ENCODE results near the gene ZNF774. TPM values are rescaled to one million over a fixed set of nuclear protein-coding genes. Genes with fewer than 3 reads are reported as not detected.
A peak's percentile ranks its signal among the peaks of the same experiment; 100 is the strongest.

ZNF774 gene
- total and polyA plus RNA-seq, 2 of the 13 experiments (the other 11 are each of a cell fraction or from before 2014, with no cell fraction given) = 0.59 to 1.4 TPM

DNA sequence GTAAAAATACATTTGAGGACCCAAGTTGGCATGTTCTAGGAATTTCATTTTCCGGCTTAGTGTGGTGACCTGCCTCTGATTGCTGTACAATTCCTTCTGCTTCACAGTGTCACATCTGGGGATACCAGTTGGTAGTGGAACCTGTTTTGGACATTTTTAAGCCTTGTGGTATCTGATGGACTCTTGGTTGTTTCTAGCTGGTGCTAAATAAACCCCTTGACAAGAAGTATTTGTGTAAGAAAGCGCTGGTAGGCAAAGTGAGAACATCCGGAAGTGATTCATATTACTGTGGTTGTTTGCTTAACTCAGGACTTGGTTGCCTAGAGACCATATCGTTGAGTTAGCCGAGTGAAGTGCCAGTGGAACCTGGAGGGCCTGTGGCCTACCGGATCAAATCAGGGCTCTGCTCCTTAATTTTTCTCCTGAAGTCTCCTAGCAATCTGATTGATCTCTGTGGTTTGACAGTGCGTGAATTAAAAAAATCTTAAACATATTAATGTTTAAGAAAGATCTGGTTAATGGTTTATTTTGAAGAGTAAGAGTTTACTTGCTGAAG, 48.8 kb downstream of the ZNF774 start (continued):
- TF ChIP-seq, protein P1, sequence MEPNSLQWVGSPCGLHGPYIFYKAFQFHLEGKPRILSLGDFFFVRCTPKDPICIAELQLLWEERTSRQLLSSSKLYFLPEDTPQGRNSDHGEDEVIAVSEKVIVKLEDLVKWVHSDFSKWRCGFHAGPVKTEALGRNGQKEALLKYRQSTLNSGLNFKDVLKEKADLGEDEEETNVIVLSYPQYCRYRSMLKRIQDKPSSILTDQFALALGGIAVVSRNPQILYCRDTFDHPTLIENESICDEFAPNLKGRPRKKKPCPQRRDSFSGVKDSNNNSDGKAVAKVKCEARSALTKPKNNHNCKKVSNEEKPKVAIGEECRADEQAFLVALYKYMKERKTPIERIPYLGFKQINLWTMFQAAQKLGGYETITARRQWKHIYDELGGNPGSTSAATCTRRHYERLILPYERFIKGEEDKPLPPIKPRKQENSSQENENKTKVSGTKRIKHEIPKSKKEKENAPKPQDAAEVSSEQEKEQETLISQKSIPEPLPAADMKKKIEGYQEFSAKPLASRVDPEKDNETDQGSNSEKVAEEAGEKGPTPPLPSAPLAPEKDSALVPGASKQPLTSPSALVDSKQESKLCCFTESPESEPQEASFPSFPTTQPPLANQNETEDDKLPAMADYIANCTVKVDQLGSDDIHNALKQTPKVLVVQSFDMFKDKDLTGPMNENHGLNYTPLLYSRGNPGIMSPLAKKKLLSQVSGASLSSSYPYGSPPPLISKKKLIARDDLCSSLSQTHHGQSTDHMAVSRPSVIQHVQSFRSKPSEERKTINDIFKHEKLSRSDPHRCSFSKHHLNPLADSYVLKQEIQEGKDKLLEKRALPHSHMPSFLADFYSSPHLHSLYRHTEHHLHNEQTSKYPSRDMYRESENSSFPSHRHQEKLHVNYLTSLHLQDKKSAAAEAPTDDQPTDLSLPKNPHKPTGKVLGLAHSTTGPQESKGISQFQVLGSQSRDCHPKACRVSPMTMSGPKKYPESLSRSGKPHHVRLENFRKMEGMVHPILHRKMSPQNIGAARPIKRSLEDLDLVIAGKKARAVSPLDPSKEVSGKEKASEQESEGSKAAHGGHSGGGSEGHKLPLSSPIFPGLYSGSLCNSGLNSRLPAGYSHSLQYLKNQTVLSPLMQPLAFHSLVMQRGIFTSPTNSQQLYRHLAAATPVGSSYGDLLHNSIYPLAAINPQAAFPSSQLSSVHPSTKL (CRISPR knock-in tag; IDR thresholded peaks at IDR 0.05) = peak; percentile 71
- TF ChIP-seq ZNF180 (CRISPR knock-in tag; IDR thresholded peaks at IDR 0.05; ENCODE audit: borderline replicate concordance, low read depth) (no peak), ZNF777 (CRISPR knock-in tag; IDR thresholded peaks at IDR 0.05) (no peak), SRF (IDR thresholded peaks at IDR 0.05; ENCODE audit: low read depth, low read length) (no peak), SUZ12 (IDR thresholded peaks at IDR 0.05; ENCODE audit: low read depth, low read length) (no peak), HDAC2 (CRISPR knock-in tag; IDR thresholded peaks at IDR 0.05) (0 out of 2 replicates have a peak, but pooled peaks have one; percentile 25), SALL1 (CRISPR knock-in tag; IDR thresholded peaks at IDR 0.05) (peak; percentile 36; the same call in 1 of the 2 replicates), HES4 (CRISPR knock-in tag; IDR thresholded peaks at IDR 0.05; ENCODE audit: borderline replicate concordance) (no peak), CHD4 (IDR thresholded peaks at IDR 0.05; ENCODE audit: borderline replicate concordance, low read length) (peak; percentile 51; the same call in 1 of the 2 replicates), ARNT (IDR thresholded peaks at IDR 0.05) (no peak), ZMYM4 (CRISPR knock-in tag; IDR thresholded peaks at IDR 0.05) (0 out of 2 replicates have a peak, but pooled peaks have one; percentile 21), MIXL1 (CRISPR knock-in tag; IDR thresholded peaks at IDR 0.05) (no peak), PAX8 (CRISPR knock-in tag; IDR thresholded peaks at IDR 0.05; ENCODE audit: borderline replicate concordance) (no peak), ZNF839 (CRISPR knock-in tag; IDR thresholded peaks at IDR 0.05; ENCODE audit: borderline replicate concordance) (no peak)
- TF ChIP-seq, protein P2, sequence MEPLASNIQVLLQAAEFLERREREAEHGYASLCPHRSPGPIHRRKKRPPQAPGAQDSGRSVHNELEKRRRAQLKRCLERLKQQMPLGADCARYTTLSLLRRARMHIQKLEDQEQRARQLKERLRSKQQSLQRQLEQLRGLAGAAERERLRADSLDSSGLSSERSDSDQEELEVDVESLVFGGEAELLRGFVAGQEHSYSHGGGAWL (CRISPR knock-in tag; IDR thresholded peaks at IDR 0.05) = no peak
- TF ChIP-seq, protein P3, sequence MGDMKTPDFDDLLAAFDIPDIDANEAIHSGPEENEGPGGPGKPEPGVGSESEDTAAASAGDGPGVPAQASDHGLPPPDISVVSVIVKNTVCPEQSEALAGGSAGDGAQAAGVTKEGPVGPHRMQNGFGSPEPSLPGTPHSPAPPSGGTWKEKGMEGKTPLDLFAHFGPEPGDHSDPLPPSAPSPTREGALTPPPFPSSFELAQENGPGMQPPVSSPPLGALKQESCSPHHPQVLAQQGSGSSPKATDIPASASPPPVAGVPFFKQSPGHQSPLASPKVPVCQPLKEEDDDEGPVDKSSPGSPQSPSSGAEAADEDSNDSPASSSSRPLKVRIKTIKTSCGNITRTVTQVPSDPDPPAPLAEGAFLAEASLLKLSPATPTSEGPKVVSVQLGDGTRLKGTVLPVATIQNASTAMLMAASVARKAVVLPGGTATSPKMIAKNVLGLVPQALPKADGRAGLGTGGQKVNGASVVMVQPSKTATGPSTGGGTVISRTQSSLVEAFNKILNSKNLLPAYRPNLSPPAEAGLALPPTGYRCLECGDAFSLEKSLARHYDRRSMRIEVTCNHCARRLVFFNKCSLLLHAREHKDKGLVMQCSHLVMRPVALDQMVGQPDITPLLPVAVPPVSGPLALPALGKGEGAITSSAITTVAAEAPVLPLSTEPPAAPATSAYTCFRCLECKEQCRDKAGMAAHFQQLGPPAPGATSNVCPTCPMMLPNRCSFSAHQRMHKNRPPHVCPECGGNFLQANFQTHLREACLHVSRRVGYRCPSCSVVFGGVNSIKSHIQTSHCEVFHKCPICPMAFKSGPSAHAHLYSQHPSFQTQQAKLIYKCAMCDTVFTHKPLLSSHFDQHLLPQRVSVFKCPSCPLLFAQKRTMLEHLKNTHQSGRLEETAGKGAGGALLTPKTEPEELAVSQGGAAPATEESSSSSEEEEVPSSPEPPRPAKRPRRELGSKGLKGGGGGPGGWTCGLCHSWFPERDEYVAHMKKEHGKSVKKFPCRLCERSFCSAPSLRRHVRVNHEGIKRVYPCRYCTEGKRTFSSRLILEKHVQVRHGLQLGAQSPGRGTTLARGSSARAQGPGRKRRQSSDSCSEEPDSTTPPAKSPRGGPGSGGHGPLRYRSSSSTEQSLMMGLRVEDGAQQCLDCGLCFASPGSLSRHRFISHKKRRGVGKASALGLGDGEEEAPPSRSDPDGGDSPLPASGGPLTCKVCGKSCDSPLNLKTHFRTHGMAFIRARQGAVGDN (CRISPR knock-in tag; IDR thresholded peaks at IDR 0.05) = no peak
- TF ChIP-seq, protein P4, sequence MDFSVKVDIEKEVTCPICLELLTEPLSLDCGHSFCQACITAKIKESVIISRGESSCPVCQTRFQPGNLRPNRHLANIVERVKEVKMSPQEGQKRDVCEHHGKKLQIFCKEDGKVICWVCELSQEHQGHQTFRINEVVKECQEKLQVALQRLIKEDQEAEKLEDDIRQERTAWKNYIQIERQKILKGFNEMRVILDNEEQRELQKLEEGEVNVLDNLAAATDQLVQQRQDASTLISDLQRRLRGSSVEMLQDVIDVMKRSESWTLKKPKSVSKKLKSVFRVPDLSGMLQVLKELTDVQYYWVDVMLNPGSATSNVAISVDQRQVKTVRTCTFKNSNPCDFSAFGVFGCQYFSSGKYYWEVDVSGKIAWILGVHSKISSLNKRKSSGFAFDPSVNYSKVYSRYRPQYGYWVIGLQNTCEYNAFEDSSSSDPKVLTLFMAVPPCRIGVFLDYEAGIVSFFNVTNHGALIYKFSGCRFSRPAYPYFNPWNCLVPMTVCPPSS (IDR thresholded peaks at IDR 0.05) = no peak
- TF ChIP-seq, protein P5, sequence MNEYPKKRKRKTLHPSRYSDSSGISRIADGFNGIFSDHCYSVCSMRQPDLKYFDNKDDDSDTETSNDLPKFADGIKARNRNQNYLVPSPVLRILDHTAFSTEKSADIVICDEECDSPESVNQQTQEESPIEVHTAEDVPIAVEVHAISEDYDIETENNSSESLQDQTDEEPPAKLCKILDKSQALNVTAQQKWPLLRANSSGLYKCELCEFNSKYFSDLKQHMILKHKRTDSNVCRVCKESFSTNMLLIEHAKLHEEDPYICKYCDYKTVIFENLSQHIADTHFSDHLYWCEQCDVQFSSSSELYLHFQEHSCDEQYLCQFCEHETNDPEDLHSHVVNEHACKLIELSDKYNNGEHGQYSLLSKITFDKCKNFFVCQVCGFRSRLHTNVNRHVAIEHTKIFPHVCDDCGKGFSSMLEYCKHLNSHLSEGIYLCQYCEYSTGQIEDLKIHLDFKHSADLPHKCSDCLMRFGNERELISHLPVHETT (CRISPR knock-in tag; conservative IDR thresholded peaks at IDR 0.05) = no peak
